Skeletal muscle satellite cell (primary cell): ENCODE results near the gene ZNF710.

Experiments used
- H3K27me3 ChIP-seq: 2 replicates; pipeline ENCODE4 v1.7.0; 2013; ENCODE audit warnings: low read length; ENCODE audit not compliant: control insufficient read depth, insufficient read depth
- H3K36me3 ChIP-seq: 2 replicates; pipeline ENCODE4 v1.7.0; 2013; ENCODE audit warnings: mild to moderate bottlenecking, control low read depth, low read length; ENCODE audit not compliant: insufficient read depth
- H3K4me1 ChIP-seq: 2 replicates; pipeline ENCODE4 v1.7.0; 2013; ENCODE audit warnings: low read length; ENCODE audit not compliant: control insufficient read depth, insufficient read depth
- H3K4me2 ChIP-seq: 2 replicates; pipeline ENCODE4 v1.7.0; 2013; ENCODE audit warnings: mild to moderate bottlenecking, low read length
- H3K4me3 ChIP-seq: 2 replicates; pipeline ENCODE4 v1.7.0; 2013; ENCODE audit warnings: low read length
- H3K9ac ChIP-seq: 2 replicates; pipeline ENCODE4 v1.7.0; 2013; ENCODE audit warnings: mild to moderate bottlenecking, low read depth, low read length, moderate library complexity
- H3K9me3 ChIP-seq: replicated peaks from 2 replicates; pipeline ENCODE4 v1.7.0; 2013; ENCODE audit warnings: mild to moderate bottlenecking, control low read depth, low read length

The ZNF710 gene

DNA sequence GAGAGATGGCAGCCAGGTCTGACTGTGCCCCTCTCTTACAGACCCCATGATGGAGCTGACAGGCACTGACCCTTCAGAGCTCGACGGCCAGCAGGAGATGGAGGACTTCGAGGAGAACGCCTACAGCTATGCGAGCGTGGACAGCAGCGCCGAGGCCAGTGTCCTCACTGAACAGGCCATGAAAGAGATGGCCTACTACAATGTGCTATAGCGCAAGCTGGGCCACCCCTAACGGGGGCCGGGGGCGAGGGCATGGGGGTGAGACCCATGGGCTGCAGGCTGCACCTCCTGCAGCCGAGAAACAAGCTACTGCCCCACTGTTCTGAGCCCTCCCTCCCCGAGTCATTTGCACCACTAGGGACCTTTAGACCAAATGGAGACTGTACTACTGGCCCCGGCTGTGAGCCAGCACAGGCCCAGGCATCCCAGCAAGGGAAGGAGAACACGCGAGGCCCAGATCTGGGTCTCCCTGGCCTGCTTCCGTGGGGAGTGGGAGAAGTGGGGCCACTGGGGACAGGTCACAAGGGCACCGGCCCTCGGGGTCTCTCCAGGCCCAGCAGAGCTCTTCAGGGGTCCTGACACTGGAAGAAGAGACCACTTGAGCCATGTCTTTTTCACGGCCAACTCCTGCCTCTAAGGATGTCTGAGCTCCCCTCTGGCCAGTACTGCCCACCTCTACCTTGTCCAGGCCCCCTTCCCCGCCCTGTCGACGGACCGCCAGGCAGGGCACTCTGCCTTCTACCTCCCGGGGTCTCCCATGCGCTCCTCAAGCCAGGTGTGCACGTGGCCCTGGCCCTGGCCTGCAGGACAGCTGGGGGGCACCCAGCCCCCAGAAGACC, 78.7 kb downstream of the ZNF710 start:
- Histone ChIP-seq H3K4me2 (no peak overlapping the region), H3K4me1 (no peaks in the 10 kb centered on the region), H3K4me3 (no peak overlapping the region), H3K9me3 (no peaks in the 10 kb centered on the region), H3K36me3 (peaks cover 21% of the 10 kb centered on the region), H3K9ac (no peak overlapping the region), H3K27me3 (no peaks in the 10 kb centered on the region)

DNA sequence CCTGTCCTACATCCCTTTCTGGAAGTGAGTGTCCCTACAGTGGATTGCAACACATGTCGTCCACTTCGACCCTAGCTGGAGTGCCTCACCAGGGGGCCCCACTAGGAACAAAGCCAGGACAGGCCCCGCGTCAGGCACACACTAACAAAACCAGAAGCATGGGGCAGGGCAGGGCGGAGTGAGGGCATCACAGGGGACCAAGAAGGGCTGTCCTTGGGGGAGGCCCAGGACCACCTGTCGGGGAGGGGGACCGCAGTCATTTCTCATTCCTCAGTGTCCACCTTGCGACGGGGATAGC, 79.3 kb downstream of the ZNF710 start:
- Histone ChIP-seq H3K4me3 (no peak overlapping the region), H3K27me3 (no peaks in the 10 kb centered on the region), H3K9me3 (no peaks in the 10 kb centered on the region), H3K4me1 (no peaks in the 10 kb centered on the region), H3K9ac (no peak overlapping the region), H3K36me3 (peaks cover 25% of the 10 kb centered on the region), H3K4me2 (no peak overlapping the region)

DNA sequence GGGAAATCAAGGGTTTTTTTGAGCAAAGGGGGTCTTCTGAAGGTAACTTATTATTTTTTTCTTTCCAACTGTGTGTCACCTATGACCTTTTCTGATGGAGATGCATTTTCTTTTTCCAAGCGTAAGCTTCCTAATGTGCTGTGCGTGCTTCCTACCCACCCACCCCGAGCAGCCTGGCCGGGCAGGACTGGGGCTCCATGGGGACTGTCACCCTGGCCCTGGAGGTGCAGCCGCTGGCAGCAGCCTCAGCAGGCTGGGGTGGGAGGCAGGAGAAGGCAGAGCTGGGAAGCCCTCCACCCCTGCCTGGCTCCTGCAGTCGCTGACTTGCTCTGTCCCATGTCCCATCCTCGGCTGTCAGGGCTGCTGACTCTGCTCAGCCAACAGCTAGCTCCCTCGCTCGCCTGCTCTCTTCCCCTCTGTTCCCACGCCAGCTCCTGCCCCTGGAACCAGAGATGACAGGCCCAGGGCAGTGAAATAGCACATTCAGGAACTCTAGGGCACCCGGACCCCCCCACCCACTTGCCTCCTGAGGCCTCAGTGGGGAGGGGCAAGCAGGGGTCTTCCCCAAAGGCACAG, 79.8 kb downstream of the ZNF710 start:
- H3K9ac ChIP-seq, result no peak overlapping the region
- H3K9me3 ChIP-seq, result no peaks in the 10 kb centered on the region
- no peak overlapping the region for H3K4me3 ChIP-seq
- no peaks in the 10 kb centered on the region for H3K27me3 ChIP-seq
- H3K36me3 ChIP-seq, result peaks cover 25% of the 10 kb centered on the region
- H3K4me2 ChIP-seq, result no peak overlapping the region
- no peaks in the 10 kb centered on the region for H3K4me1 ChIP-seq

- Histone ChIP-seq H3K9me3 (no peaks in the 10 kb centered on the region), H3K27me3 (no peaks in the 10 kb centered on the region), H3K9ac (no peak overlapping the region), H3K36me3 (peaks cover 24% of the 10 kb centered on the region), H3K4me2 (no peak overlapping the region), H3K4me1 (no peaks in the 10 kb centered on the region), H3K4me3 (no peak overlapping the region)
Observed at GRCh38 chr15:90082140-90082715, 81.1 kb downstream of the ZNF710 start.

- peaks cover 31% of the 10 kb centered on the region for H3K36me3 ChIP-seq
- H3K27me3 ChIP-seq, result no peaks in the 10 kb centered on the region
- no peaks in the 10 kb centered on the region for H3K4me1 ChIP-seq
- no peak overlapping the region for H3K4me2 ChIP-seq
- no peak overlapping the region for H3K4me3 ChIP-seq
- H3K9me3 ChIP-seq, result no peaks in the 10 kb centered on the region
- H3K9ac ChIP-seq, result no peak overlapping the region
Observed at GRCh38 chr15:90083419-90083818, 82.3 kb downstream of the ZNF710 start.

GRCh38 chr15:90083954-90084607, 83.0 kb downstream of the ZNF710 start:
- Histone ChIP-seq H3K4me1 (no peaks in the 10 kb centered on the region), H3K4me2 (no peak overlapping the region), H3K9me3 (no peaks in the 10 kb centered on the region), H3K27me3 (no peaks in the 10 kb centered on the region), H3K4me3 (no peak overlapping the region), H3K9ac (no peak overlapping the region), H3K36me3 (peaks cover 32% of the 10 kb centered on the region)

DNA sequence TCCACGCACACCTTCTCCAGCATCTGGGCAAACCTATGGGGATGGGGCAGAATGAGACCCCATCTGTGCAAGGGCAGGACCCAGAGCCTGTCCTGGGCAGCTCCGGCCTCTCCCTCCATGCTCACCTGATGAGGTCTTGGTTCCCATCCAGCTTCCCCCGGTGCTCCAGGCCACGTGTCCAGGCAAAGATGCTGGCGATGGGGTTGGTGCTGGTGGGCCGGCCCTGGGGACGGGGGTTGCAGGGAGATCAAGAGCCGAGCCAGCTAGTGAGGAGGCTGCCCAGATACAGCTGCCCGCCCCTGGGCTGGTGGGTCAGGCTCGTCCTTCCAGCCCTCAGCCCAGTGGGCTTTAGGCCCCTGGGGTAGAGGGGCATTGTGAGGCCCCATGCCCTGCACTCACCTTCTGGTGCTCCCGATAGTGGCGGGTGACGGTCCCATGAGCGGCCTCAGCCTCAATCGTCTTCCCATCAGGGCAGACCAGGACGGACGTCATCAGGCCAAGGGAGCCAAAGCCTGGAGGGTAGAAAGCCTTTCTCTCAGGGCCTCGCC, 83.8 kb downstream of the ZNF710 start:
- Histone ChIP-seq H3K4me1 (no peaks in the 10 kb centered on the region), H3K27me3 (no peaks in the 10 kb centered on the region), H3K4me2 (no peak overlapping the region), H3K4me3 (no peak overlapping the region), H3K36me3 (peaks cover 32% of the 10 kb centered on the region), H3K9me3 (no peaks in the 10 kb centered on the region), H3K9ac (no peak overlapping the region)

GRCh38 chr15:90085565-90085964, 84.4 kb downstream of the ZNF710 start:
- Histone ChIP-seq H3K4me3 (no peak overlapping the region), H3K36me3 (peaks cover 29% of the 10 kb centered on the region), H3K27me3 (no peaks in the 10 kb centered on the region), H3K9me3 (no peaks in the 10 kb centered on the region), H3K4me1 (no peaks in the 10 kb centered on the region), H3K4me2 (no peak overlapping the region), H3K9ac (no peak overlapping the region)

GRCh38 chr15:90086868-90087268, 85.7 kb downstream of the ZNF710 start:
- Histone ChIP-seq H3K4me3 (no peak overlapping the region), H3K9ac (no peak overlapping the region), H3K4me2 (no peak overlapping the region), H3K27me3 (no peaks in the 10 kb centered on the region), H3K36me3 (peaks cover 26% of the 10 kb centered on the region), H3K9me3 (no peaks in the 10 kb centered on the region), H3K4me1 (no peaks in the 10 kb centered on the region)

DNA sequence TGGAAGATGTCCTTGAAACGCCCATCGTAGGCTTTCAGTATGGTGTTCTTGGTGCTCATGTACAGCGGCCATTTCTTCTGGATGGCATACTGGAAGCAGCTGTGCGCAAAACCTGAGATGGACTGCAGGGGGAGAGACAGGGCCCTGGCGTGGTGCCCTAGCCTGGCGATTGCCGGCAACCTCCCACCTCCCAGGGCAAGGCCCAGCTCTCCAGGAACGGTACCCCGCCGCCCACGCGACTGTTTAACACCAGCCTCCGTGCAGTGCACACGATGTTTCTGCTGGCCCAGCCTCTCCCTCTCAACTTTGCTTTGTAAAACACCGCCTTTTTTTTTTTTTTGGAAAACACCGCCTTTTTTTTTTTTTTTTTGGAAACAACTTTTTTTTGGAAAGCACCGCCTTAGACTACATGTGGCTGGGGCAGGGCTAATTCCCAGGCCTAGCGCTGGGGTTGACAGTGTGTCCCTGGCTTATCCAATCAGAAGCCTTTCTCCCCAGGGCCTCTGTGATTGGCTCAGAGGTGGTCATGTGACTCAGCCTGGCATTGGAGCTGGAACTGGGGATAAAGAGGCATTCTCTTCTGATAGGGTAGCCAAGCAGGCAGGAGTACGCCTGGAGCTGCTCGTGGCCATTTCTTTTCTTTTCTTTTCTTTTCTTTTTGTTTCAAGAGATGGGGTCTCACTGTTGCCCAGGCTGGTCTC, 86.5 kb downstream of the ZNF710 start:
- Histone ChIP-seq H3K27me3 (no peaks in the 10 kb centered on the region), H3K9ac (no peak overlapping the region), H3K4me2 (peak overlapping the region; percentile 54), H3K4me1 (no peaks in the 10 kb centered on the region), H3K4me3 (no peak overlapping the region), H3K9me3 (no peaks in the 10 kb centered on the region), H3K36me3 (peaks cover 26% of the 10 kb centered on the region)

DNA sequence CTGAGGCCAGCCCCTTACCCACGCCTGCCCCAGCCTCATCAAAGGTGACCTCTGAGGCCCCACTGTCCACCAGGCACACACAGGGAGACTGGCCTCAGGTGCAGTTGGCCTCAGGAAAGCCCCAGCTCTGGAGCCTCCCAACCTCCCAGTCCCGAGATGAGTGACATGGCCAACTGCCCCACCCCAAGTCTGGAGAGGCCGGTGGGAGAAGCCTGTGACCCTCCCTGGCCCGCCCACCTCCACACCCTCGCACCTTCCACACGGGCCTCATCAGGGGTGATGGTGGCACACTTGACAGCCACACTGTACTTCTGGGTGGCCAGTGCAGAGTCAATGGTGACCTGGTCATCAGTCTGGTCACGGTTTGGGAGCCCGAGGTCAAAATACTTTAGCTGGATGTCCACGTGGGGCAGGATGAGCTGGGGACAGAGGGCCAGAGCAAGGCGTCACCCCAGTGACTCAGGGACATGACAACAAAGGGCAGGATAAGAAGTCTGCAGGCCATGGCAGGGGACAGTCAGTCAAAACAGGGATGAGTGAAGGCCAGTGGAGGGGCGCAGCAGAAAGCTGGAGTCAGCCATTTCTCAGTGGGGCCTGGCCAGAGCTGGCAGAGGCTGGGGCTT, 89.2 kb downstream of the ZNF710 start:
- Histone ChIP-seq H3K27me3 (no peaks in the 10 kb centered on the region), H3K4me1 (peaks cover 5% of the 10 kb centered on the region), H3K4me2 (no peak overlapping the region), H3K36me3 (peaks cover 13% of the 10 kb centered on the region), H3K9ac (no peak overlapping the region), H3K4me3 (no peak overlapping the region), H3K9me3 (no peaks in the 10 kb centered on the region)
